Neural progenitor cell (in vitro differentiated cells): Measurements from ENCODE around the gene SPDYC. TPM values are rescaled to one million over a fixed set of nuclear protein-coding genes. Genes with fewer than 3 reads are reported as not detected.

ENCODE experiments used
- DNase-seq: peaks from one replicate; pipeline ENCODE4 v3.0.0-alpha.2; 2016; ENCODE audit warnings: low spot score
- H2AFZ ChIP-seq: fragments of 200-600 bp; sonication (generic); replicated peaks from 2 replicates; pipeline ENCODE4 v1.6.1; 2016; ENCODE audit warnings: antibody characterized with exemption
- H3F3A ChIP-seq: fragments of 200-600 bp; sonication (generic); 2 replicates; pipeline ENCODE4 v1.6.1; 2016; ENCODE audit warnings: antibody characterized with exemption, low read depth
- H3K27ac ChIP-seq: fragments of 200-600 bp; sonication (generic); 2 replicates; pipeline ENCODE4 v1.5.1; 2016; ENCODE audit warnings: mild to moderate bottlenecking
- H3K27me3 ChIP-seq: fragments of 200-600 bp; sonication (generic); 2 replicates; pipeline ENCODE4 v1.6.1; 2016; ENCODE audit warnings: mild to moderate bottlenecking, moderate library complexity
- H3K36me3 ChIP-seq: fragments of 200-600 bp; sonication (generic); 2 replicates; pipeline ENCODE4 v1.5.1; 2016
- H3K4me1 ChIP-seq: fragments of 200-600 bp; sonication (generic); 2 replicates; pipeline ENCODE4 v1.6.1; 2016; ENCODE audit warnings: mixed run types
- H3K4me2 ChIP-seq: fragments of 200-600 bp; sonication (generic); 2 replicates; pipeline ENCODE4 v1.6.1; 2016
- H3K4me3 ChIP-seq: fragments of 200-600 bp; sonication (generic); 2 replicates; pipeline ENCODE4 v1.5.1; 2016
- H3K79me2 ChIP-seq: fragments of 200-600 bp; sonication (generic); 2 replicates; pipeline ENCODE4 v1.6.1; 2016; ENCODE audit warnings: low read depth
- H3K9ac ChIP-seq: fragments of 200-600 bp; sonication (generic); 2 replicates; pipeline ENCODE4 v1.6.1; 2016
- H3K9me3 ChIP-seq: fragments of 200-600 bp; sonication (generic); 2 replicates; pipeline ENCODE4 v1.5.1; 2016; ENCODE audit warnings: low read depth
- H4K20me1 ChIP-seq: fragments of 200-600 bp; sonication (generic); 2 replicates; pipeline ENCODE4 v1.6.1; 2016; ENCODE audit warnings: low read depth
- H3K27ac Mint-ChIP-seq: 3 replicates; pipeline ENCODE4 v1.8.0; 2021; ENCODE audit warnings: mixed read lengths
- H3K27me3 Mint-ChIP-seq: 2 replicates; pipeline ENCODE4 v1.8.0; 2022; ENCODE audit warnings: low read depth, mild to moderate bottlenecking, inconsistent platforms, moderate library complexity, mixed read lengths; ENCODE audit not compliant: insufficient read depth
- H3K36me3 Mint-ChIP-seq: 3 replicates; pipeline ENCODE4 v1.8.0; 2021; ENCODE audit warnings: mixed read lengths
- H3K4me1 Mint-ChIP-seq: 3 replicates; pipeline ENCODE4 v1.8.0; 2021; ENCODE audit warnings: mixed read lengths
- H3K4me3 Mint-ChIP-seq: 3 replicates; pipeline ENCODE4 v1.8.0; 2021; ENCODE audit warnings: mild to moderate bottlenecking, moderate library complexity, mixed read lengths
- H3K9me3 Mint-ChIP-seq: 3 replicates; pipeline ENCODE4 v1.8.0; 2020; ENCODE audit warnings: mixed read lengths
- EZH2 ChIP-seq: fragments of 200-600 bp; sonication (generic); IDR thresholded peaks from 2 replicates; pipeline ENCODE4 v1.6.1; 2017; ENCODE audit warnings: antibody characterized with exemption, mild to moderate bottlenecking, moderate library complexity
- EZH2phosphoT487 ChIP-seq: fragments of 200-600 bp; sonication (generic); IDR thresholded peaks from 2 replicates; pipeline ENCODE4 v1.6.1; 2017; ENCODE audit warnings: antibody characterized with exemption
- total RNA-seq: library from RNA; depleted of rRNA; stranded (reverse); fragments of >200 nt; gene quantifications from 2 replicates; pipeline ENCODE4 v1.2.3, GENCODE V29; 2015; ENCODE audit warnings: low replicate concordance
- TF ChIP-seq, protein P1 (sequence below): fragments of 200-600 bp; sonication (generic); IDR thresholded peaks from 2 replicates; pipeline ENCODE4 v1.5.1; 2017; ENCODE audit warnings: antibody characterized with exemption, mild to moderate bottlenecking

SPDYC gene
- total RNA-seq, 1 donor from 2014 or later: not detected

DNA sequence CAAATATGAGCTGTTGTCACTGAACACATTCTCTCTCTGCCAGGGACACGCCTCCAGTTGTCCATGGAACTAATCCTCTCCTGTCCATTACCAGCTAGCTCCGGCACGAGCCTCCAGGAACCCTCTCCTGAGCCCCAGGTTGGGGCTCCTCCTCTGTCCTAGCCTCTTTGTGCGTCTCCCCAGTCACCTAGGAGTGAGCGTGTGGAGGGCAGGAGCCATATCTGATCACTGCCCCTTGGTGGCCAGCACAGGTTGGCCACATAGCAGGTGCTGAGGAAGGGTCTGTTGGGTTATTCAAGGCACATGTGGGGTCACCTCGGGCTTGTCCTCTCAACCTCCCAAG is 38.2 kb upstream of the SPDYC start:
- no peaks in the 10 kb centered on the region for H3K9me3 Mint-ChIP-seq
- H3K4me3 Mint-ChIP-seq: peak overlapping the region; percentile 98
- Histone ChIP-seq H3K79me2 (peaks cover 21% of the 10 kb centered on the region), H3K36me3 (no peaks in the 10 kb centered on the region), H4K20me1 (peaks cover 11% of the 10 kb centered on the region), H2AFZ (no peak overlapping the region), H3K4me3 (no peak overlapping the region), H3K9me3 (no peaks in the 10 kb centered on the region), H3F3A (peaks cover 17% of the 10 kb centered on the region), H3K9ac (no peak overlapping the region), H3K27me3 (no peaks in the 10 kb centered on the region), H3K27ac (no peak overlapping the region), H3K4me2 (no peak overlapping the region), H3K4me1 (peaks cover 8% of the 10 kb centered on the region)
- H3K36me3 Mint-ChIP-seq: no peaks in the 10 kb centered on the region
- TF ChIP-seq EZH2 (no peak), EZH2phosphoT487 (no peak)
- TF ChIP-seq, protein P1, sequence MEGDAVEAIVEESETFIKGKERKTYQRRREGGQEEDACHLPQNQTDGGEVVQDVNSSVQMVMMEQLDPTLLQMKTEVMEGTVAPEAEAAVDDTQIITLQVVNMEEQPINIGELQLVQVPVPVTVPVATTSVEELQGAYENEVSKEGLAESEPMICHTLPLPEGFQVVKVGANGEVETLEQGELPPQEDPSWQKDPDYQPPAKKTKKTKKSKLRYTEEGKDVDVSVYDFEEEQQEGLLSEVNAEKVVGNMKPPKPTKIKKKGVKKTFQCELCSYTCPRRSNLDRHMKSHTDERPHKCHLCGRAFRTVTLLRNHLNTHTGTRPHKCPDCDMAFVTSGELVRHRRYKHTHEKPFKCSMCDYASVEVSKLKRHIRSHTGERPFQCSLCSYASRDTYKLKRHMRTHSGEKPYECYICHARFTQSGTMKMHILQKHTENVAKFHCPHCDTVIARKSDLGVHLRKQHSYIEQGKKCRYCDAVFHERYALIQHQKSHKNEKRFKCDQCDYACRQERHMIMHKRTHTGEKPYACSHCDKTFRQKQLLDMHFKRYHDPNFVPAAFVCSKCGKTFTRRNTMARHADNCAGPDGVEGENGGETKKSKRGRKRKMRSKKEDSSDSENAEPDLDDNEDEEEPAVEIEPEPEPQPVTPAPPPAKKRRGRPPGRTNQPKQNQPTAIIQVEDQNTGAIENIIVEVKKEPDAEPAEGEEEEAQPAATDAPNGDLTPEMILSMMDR: no peak
- H3K27me3 Mint-ChIP-seq: peaks cover 6% of the 10 kb centered on the region
- no peak overlapping the region for H3K27ac Mint-ChIP-seq
- DNase-seq: no peak
- H3K4me1 Mint-ChIP-seq: peaks cover 21% of the 10 kb centered on the region

DNA sequence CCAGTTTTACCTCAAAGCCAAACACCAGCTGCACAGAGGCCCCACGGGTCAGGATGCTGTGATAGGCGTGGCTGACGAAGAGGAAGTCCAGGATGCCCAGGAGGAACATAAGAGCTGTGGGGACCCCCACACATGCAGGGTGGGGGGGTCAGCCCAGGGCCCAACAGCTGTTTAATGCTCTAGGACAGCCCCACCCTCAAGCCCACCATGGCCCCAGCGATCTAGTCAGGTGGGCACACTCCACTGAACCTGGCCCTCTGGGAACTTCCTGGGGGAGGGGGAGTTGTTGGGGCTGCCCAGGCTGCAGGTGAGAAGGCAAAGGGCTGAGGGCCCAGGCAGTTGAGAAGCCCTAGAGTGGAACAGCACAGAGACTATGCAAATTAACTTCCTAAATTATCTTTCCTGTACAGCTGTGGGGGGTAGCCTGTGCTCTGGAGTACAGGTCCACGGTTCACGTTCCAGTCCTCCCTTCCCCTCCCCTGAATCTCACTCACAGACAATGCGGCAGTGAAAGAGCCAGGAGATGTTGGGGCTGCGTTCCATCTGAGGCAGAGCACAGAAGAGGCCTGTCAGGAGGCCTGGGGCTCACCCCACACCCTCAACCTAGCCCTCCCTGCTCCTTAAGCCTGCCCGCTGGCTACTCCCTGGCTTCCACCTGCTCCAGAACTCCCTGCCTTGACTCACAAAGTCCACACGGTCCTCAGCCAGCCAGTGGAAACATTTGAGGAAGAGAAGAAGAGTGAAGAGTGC is 37.6 kb upstream of the SPDYC start:
- no peak overlapping the region for H3K27ac ChIP-seq
- H4K20me1 ChIP-seq: peaks cover 11% of the 10 kb centered on the region
- no peaks in the 10 kb centered on the region for H3K36me3 Mint-ChIP-seq
- peaks cover 6% of the 10 kb centered on the region for H3K27me3 Mint-ChIP-seq
- no peaks in the 10 kb centered on the region for H3K9me3 Mint-ChIP-seq
- no peak overlapping the region for H3K4me3 ChIP-seq
- no peak overlapping the region for H3K9ac ChIP-seq
- H3K4me2 ChIP-seq: peak overlapping the region; percentile 99
- DNase-seq: no peak
- H3K79me2 ChIP-seq: peaks cover 21% of the 10 kb centered on the region
- peaks cover 21% of the 10 kb centered on the region for H3K4me1 Mint-ChIP-seq
- H3K27me3 ChIP-seq: no peaks in the 10 kb centered on the region
- H3K36me3 ChIP-seq: no peaks in the 10 kb centered on the region
- H3K9me3 ChIP-seq: no peaks in the 10 kb centered on the region
- TF ChIP-seq, protein P1: no peak
- TF ChIP-seq EZH2 (no peak), EZH2phosphoT487 (no peak)
- no peak overlapping the region for H3K27ac Mint-ChIP-seq
- peaks cover 8% of the 10 kb centered on the region for H3K4me1 ChIP-seq
- peak overlapping the region; percentile 98 for H3K4me3 Mint-ChIP-seq
- H3F3A ChIP-seq: peaks cover 12% of the 10 kb centered on the region
- no peak overlapping the region for H2AFZ ChIP-seq

DNA sequence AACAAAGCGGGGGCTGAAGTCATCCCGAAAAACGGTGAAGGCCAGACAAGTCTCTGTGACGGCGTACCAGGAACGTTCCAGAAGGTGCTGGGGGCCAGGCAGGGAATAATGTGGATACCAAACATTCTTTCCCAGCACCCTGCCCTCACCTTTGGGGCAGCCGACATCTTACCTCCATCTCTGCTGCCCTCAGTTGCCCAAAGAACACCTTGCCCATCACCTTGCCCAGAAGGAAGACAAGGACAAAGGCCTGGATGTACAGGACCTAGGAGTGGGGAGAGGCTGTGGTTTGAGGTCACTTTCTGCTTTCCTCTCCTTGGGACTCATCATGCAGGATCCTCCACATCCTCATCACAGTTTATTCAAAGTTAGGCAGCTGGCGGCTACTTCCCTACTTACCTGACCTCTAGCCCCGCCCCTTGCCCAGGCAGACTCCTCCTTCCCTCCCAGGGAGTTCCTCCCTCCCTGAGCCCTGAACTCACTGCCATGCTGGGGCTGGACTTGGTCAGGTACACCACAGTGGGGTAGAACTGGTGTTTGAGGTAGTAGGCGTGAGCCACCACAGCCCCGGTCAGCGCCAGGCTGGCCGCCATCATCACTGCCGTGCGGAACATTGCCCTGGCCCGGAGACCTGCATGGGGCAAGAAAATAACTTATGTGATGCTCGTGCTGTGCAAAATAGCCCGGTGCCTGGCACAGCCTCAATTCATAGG is 36.9 kb upstream of the SPDYC start:
- H3K4me3 Mint-ChIP-seq: peak overlapping the region; percentile 98
- no peak overlapping the region for H3K27ac ChIP-seq
- H3K4me3 ChIP-seq: peak overlapping the region; percentile 93
- H3F3A ChIP-seq: peaks cover 11% of the 10 kb centered on the region
- peaks cover 11% of the 10 kb centered on the region for H4K20me1 ChIP-seq
- TF ChIP-seq, protein P1: no peak
- TF ChIP-seq EZH2phosphoT487 (no peak), EZH2 (no peak)
- peaks cover 21% of the 10 kb centered on the region for H3K4me1 Mint-ChIP-seq
- no peak overlapping the region for H2AFZ ChIP-seq
- H3K4me1 ChIP-seq: peaks cover 8% of the 10 kb centered on the region
- no peaks in the 10 kb centered on the region for H3K27me3 ChIP-seq
- no peak overlapping the region for H3K9ac ChIP-seq
- DNase-seq: peak; percentile 54
- H3K27ac Mint-ChIP-seq: peak overlapping the region; percentile 66
- no peaks in the 10 kb centered on the region for H3K9me3 Mint-ChIP-seq
- no peaks in the 10 kb centered on the region for H3K36me3 ChIP-seq
- peaks cover 21% of the 10 kb centered on the region for H3K79me2 ChIP-seq
- H3K4me2 ChIP-seq: peak overlapping the region; percentile 99
- H3K9me3 ChIP-seq: no peaks in the 10 kb centered on the region
- H3K27me3 Mint-ChIP-seq: peaks cover 6% of the 10 kb centered on the region
- no peaks in the 10 kb centered on the region for H3K36me3 Mint-ChIP-seq
